VCaP (cell line): ENCODE data around the gene FOXD1.

Experiments used
- H3K27ac ChIP-seq: fragments of 450-650 bp; 2 replicates; pipeline ENCODE4 v1.5.1; 2017
- CTCF ChIP-seq: fragments of 450-650 bp; conservative IDR thresholded peaks from 2 replicates; pipeline ENCODE4 v1.5.1; 2017; ENCODE audit warnings: mild to moderate bottlenecking, moderate library complexity

Gene FOXD1

GRCh38 chr5:73437101-73437776 lies 11.3 kb downstream of the FOXD1 start:
- peak overlapping the region; percentile 95 for H3K27ac ChIP-seq
- peak; percentile 84 for TF ChIP-seq CTCF

- H3K27ac ChIP-seq = peak overlapping the region; percentile 95
- no peak for TF ChIP-seq CTCF
Observed at GRCh38 chr5:73436535-73437100, 12.0 kb downstream of the FOXD1 start.

- no peak for TF ChIP-seq CTCF
- peak overlapping the region; percentile 95; the same call in 1 of the 2 replicates for H3K27ac ChIP-seq
Observed at GRCh38 chr5:73435759-73436534, 12.6 kb downstream of the FOXD1 start.

GRCh38 chr5:73434907-73435306 lies 13.7 kb downstream of the FOXD1 start:
- no peak for TF ChIP-seq CTCF
- no peak overlapping the region for H3K27ac ChIP-seq

GRCh38 chr5:73434461-73434860 lies 14.1 kb downstream of the FOXD1 start:
- TF ChIP-seq CTCF = no peak; the same call in 1 of the 2 replicates
- no peak overlapping the region for H3K27ac ChIP-seq

GRCh38 chr5:73433982-73434342 lies 14.6 kb downstream of the FOXD1 start:
- TF ChIP-seq CTCF = no peak

GRCh38 chr5:73433272-73433981 lies 15.2 kb downstream of the FOXD1 start:
- TF ChIP-seq CTCF = no peak
- no peak overlapping the region for H3K27ac ChIP-seq

More at GRCh38 chr5:73433982-73434342, 14.6 kb downstream of the FOXD1 start:
- no peak overlapping the region for H3K27ac ChIP-seq
